HG03565 (cell line): ENCODE results near the gene RREB1.

ENCODE experiments used
- ATAC-seq: cut with Tn5 transposase; IDR thresholded peaks from one replicate; pipeline ENCODE4 v1.9.1; 2021; ENCODE audit warnings: mild to moderate bottlenecking, moderate library complexity; ENCODE audit not compliant: unreplicated experiment

The RREB1 gene

DNA sequence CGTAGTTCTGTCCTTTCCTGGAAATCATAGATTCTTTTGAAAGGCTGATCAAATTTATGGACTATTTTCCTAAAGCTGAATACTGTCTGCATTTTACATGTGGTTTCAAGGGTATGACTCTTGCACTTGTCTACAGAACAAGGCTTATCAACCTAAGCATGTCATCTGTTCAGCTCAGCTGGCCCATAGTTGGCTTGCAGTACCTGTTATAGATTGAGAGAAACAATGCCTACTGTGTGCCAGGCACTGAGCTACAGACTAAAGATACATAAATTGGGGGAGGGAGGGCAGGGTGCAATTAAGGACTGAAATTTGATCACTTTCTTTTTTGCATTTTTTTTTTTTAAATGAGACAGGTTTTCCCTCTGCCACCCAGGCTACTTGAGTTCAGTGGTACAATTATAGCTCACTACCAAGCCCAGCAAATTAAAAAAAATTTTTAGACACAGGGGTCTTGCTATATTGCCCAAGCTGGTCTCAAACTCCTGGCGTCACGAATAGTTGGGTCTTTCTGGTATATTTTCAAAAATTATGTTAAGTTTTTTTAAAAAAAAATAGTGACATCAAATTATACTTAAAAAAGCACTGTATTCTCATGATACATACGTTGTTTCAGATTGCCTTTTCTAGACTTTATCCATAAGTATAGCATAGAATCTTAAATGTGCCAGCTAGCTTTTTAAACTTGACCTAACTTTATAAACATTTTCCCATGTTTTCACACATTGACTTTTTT is 52.2 kb downstream of the RREB1 start:
- no peak for ATAC-seq

DNA sequence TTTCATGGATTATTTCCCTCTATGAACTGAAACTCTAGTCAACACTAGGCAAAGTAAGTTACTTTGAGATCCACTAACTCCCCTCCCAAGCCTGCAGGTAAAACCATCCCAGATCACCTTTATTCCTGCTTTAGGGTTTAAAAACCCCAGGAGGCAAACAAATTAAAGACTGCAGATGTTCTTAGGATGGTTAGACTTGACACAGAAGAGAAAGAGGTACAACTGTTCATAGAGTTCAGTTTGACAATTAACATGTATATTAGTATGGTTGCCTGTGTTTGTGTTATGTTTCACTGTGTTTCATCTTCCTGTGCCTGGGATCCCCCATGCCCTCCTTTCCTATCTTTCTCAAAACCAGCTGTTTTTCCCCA is 53.5 kb downstream of the RREB1 start:
- no peak for ATAC-seq

GRCh38 chr6:7161845-7162244 is 54.1 kb downstream of the RREB1 start:
- ATAC-seq, result no peak

DNA sequence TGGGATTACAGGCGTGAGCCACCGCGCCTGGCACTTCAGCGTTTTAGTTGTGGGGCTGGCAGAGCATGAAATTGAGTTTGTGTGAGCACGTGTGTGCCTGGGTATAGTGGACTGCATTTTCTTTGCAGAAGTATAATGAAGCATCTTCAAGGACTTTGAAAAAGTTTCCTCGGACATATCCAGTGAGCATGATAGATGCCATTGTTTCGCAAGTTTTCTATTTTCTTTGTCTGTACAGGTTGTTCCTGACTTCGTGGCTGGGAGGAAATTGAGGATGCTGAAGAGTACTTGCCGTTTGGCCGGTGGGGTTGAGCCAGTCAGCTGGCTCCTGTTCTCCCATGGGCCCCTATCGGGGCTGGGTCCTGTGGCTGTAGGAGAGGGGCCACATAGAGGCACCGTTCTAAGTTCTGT is 55.9 kb downstream of the RREB1 start:
- no peak for ATAC-seq

- ATAC-seq, result no peak
These were observed 56.8 kb downstream of the RREB1 start for GRCh38 chr6:7164536-7165001.

- ATAC-seq, result no peak
These were observed 57.5 kb downstream of the RREB1 start for GRCh38 chr6:7165002-7165889.

DNA sequence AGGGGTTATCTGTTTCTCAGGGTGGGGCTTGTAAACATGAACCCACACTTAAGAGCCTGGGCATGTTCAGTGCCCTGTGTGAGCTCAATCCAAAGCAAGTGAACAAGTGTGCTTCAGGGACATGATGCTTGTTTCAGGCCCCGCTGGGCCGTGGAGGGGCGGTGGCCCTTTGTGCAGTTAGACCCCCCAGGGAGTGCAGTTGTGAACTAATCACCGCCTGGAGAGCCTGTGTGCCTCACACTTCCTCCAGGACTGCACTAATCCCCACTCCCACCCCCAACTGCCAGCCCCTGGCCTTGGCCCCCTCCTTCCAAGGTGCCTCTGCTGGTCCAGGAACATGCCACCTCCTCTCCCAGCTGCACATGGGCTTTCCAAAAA is 58.1 kb downstream of the RREB1 start:
- no peak for ATAC-seq

- ATAC-seq, result no peak
These were observed 58.9 kb downstream of the RREB1 start for GRCh38 chr6:7166410-7167293.

- no peak for ATAC-seq
These were observed 61.5 kb downstream of the RREB1 start for GRCh38 chr6:7169296-7169721.

GRCh38 chr6:7170117-7170732 is 62.5 kb downstream of the RREB1 start:
- no peak for ATAC-seq

GRCh38 chr6:7171119-7171518 is 63.4 kb downstream of the RREB1 start:
- ATAC-seq, result no peak

GRCh38 chr6:7171733-7172132 is 64.0 kb downstream of the RREB1 start:
- ATAC-seq, result no peak

- ATAC-seq, result no peak
These were observed 64.9 kb downstream of the RREB1 start for GRCh38 chr6:7172649-7173048.

DNA sequence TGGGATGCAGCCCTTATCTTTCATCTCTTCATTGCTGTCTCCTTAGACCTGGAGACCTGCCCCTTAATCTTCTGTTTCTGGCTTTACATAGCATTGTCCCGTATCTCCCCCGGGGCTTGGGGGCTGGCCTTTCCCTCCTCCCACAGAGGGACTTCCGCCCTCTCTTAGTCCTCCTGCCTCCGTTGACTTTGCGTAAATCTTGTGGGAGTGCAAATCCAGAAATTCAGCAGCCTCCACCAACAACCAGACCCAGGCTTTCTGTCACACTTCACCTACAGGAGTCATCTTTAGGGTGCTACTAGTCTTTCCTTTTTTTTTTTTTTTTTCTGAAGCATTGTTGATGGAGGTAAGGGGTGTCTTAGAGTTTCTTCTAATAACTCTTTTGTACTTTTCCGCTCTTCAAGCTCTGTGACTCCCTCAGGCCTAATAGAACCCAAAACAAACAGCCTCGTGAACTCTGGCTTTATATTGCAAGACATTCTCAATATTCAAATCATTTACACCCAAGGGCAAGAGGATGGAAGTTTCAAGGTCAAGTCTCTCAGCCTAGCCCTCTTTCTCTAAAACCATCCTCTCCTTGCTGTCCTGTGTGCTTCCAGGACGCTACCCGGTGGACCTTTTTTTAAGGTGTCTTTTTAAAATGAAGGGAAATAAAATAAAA is 66.2 kb downstream of the RREB1 start:
- no peak for ATAC-seq

GRCh38 chr6:7175462-7175861 is 67.7 kb downstream of the RREB1 start:
- no peak for ATAC-seq

DNA sequence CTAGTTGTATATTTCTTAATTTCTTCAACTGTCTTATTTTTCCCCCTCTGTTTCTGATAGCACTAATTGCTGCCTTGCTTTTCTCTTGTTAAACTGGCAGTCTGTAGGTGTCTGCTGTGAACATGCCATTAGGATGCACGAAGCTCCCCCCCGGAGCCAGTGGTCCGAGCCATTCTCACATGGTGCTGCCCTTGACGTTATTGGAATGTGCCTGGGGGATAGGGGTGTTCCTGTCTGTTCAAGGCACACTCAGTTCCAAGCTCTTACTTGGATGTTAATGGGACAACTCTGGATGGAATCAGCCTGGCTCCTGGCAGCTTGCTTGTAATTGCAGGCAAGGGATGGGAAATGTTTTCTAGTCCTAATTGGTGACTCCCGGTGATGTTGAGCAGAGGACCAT is 68.4 kb downstream of the RREB1 start:
- ATAC-seq, result no peak

DNA sequence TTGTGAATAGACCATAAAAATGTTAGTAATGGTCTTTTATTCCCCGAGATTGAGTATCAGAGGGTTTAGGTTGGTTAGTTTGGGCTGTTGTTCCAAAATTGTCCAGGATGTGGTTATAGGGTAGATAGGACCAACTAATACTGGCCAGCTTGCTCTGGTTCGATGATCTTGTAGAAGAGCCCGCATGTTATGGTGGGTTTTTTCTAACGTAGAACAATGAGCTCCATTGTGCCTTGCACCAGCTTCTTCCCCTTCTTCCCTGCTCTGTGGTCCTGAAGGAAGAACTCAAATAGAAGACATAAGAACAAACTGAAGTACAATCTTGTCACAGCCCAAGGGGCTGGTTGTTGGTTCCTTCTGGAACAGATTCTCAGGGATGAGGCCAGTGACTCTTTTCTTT is 70.5 kb downstream of the RREB1 start:
- no peak for ATAC-seq

DNA sequence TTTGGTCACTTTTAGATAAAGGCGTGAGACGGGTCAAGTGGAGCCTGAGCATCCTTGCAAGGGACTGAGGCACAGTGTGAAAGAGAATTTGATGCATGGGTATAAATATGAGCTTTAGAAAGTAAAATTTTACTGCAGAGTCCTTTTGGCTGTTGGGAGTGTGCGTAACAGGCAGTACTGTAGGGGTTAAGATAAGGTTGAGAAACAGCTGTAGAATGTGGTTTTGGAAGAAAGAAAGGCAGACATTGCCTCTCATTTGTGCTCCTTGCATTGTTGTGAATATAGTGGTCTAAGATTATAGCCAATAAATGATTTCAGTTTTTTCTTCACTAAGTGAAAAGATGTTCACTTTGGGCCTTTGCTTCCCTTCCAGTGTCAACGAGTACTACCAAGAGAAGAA is 73.0 kb downstream of the RREB1 start:
- no peak for ATAC-seq

DNA sequence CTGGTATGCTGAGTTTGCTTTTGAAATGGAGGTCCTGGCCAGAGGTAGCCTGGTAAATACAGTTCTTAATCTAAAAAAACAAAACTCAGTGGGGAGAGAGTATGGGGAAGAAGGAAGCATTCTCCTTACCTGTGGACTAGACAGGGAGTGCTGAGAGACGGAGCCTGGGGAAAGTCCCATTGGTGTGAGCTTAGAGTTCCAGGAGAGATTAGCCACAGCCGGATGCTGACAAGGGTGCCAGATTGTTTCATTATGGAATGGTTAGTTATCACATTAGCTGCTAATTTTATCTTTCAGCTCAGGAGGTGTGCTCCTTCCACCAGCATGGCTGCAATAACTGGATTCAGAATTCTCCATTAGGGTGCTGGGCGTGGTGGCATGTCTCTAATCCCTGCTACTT is 75.9 kb downstream of the RREB1 start:
- no peak for ATAC-seq

DNA sequence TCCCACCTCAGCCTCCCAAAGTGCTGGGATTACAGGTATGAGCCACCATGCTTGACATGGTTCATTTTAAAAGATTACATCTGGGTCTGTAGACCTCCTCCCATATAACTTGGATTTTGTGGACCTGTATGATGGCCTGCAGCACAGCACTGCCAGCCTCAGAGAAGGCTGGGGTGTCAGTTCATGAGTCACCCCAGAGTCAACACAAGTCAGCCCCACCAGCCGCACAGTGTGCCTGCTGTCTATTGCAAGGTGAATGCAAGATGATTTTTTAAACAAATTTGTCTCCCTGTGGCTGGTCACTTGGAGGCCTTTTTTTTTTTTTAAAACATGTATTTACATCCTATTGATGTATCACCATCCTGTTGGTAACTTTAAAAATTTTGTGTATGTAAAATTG is 76.7 kb downstream of the RREB1 start:
- ATAC-seq, result no peak
